Activated naive CD8-positive, alpha-beta T cell (primary cell): ENCODE measurements around the gene GLCE.
A peak's percentile ranks its signal among the peaks of the same experiment; 100 is the strongest.
"Not testable (repeated sequence)": the region's sequence is repeated elsewhere in the genome, so short reads cannot be mapped to it uniquely, and the experiment has no call there.

Experiments used
- H3K27ac Mint-ChIP-seq: one replicate; pipeline ENCODE4 v1.8.0; 2021; ENCODE audit warnings: mixed read lengths
- H3K27me3 Mint-ChIP-seq: one replicate; pipeline ENCODE4 v1.8.0; 2021; ENCODE audit warnings: mixed read lengths
- H3K36me3 Mint-ChIP-seq: one replicate; pipeline ENCODE4 v1.8.0; 2021; ENCODE audit warnings: mixed read lengths
- H3K4me1 Mint-ChIP-seq: one replicate; pipeline ENCODE4 v1.8.0; 2021; ENCODE audit warnings: low read depth, mixed read lengths
- H3K4me3 Mint-ChIP-seq: one replicate; pipeline ENCODE4 v1.8.0; 2021; ENCODE audit warnings: mild to moderate bottlenecking, mixed read lengths
- H3K9me3 Mint-ChIP-seq: one replicate; pipeline ENCODE4 v1.8.0; 2021; ENCODE audit warnings: low read depth, mixed read lengths

The GLCE gene

DNA sequence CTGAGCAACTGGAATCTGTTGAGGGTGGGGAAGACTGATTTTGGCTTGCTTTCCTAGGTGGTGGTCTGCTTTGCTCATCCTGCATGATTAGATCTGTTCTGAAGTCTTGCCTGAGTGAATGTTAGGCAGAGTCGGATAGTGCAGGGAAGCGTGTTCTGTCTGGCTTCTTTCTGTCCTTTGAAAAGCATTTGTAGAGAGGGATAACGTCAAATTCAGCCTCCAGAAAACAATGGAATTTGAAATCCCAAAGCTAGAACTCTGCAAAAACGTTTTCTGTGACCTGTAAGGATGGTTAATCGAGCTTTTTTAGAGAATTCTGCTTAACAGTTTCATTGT, 1.4 kb downstream of the GLCE start:
- Mint-ChIP-seq H3K36me3 (no peaks in the 10 kb centered on the region), H3K4me3 (peak overlapping the region; percentile 97), H3K9me3 (no peaks in the 10 kb centered on the region), H3K4me1 (peaks cover 16% of the 10 kb centered on the region), H3K27me3 (no peaks in the 10 kb centered on the region), H3K27ac (peak overlapping the region; percentile 61)

DNA sequence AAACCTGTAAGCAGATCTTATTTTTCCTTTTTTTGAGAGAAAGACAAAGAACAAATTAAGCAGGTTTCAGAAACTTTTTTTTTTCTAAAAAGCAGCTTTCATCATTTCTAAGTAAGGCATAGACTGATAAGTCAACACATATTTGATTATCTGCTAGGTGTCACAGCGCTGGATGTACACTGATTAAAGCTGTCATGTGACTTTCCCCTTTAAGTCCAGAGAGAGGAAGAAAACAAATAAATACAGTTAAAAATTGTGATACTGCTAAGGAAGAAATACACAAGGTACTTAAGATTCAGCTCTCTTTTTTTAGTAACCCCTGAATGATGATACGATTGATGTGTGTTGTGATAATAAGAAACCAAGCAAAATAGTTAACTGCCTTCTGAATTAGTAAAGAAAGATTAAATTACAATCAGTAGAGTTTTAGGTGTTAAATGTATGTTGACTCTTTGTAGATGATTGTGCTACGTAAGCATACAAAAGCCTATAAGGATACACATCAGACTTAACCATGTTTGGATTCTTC, 2.8 kb downstream of the GLCE start:
- Mint-ChIP-seq H3K9me3 (no peaks in the 10 kb centered on the region), H3K27me3 (no peaks in the 10 kb centered on the region), H3K4me3 (no peak overlapping the region), H3K4me1 (peaks cover 17% of the 10 kb centered on the region), H3K36me3 (no peaks in the 10 kb centered on the region), H3K27ac (no peak overlapping the region)

DNA sequence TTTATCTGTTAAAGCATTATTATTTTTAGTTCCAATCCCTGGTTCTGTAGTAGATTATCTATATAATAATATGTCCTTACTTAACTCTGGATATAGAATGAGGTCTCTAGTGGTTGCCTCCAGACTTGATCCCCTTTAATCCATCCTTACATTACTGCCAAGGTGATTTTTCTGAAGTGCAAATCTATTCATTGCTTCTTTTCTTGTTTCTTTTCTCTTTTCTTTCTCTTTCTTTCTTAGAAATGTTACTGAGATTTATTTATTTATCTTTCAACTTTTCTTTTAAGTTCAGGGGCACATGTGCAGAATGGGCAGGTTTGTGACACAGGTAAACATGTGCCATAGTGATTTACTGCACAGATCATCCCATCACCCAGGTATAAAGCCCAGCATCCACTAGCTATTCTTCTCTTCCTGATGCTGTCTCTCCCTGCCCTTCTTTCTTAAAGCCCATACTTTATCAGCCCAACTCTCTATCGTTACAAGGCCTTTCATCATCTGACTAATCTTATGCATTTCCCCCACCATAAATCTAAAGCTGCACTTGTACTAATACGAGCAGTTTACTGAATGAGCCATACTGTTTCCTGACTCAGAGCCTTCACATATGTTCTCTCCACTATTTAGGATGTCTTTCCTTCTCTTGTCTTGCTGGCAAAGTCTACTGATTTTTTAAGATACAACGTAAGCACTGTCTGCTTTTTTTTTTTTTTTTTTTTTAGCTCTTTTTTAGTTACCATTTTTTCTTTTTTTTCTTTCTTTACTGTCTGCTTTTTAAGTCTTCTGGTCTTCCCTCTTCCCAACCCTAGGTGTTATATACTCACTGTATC, 4.6 kb downstream of the GLCE start:
- Mint-ChIP-seq H3K9me3 (no peaks in the 10 kb centered on the region), H3K27me3 (no peaks in the 10 kb centered on the region), H3K4me3 (no peak overlapping the region), H3K36me3 (peaks cover 2% of the 10 kb centered on the region), H3K27ac (no peak overlapping the region), H3K4me1 (peaks cover 12% of the 10 kb centered on the region)

DNA sequence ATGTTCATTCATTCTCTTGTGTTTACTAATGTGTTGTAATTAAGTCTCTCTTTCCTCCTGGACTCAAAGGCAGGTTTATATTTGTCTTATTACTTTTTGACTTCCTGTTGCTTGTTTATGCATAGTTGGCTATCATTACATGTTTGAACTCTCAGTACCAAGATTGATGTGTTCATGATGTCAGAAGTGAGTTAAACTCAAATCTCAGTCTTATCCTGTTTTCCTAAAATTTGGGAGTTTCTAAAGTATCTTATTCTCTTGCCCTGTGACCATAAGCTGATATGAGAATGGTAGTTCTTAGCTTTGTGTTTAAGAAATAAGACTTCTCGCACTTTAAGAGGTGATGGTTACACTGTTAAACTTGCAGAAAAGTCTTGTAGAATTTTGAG, 5.2 kb downstream of the GLCE start:
- peaks cover 2% of the 10 kb centered on the region for H3K36me3 Mint-ChIP-seq
- H3K9me3 Mint-ChIP-seq = no peaks in the 10 kb centered on the region
- no peak overlapping the region for H3K27ac Mint-ChIP-seq
- peaks cover 12% of the 10 kb centered on the region for H3K4me1 Mint-ChIP-seq
- H3K27me3 Mint-ChIP-seq = no peaks in the 10 kb centered on the region
- no peak overlapping the region for H3K4me3 Mint-ChIP-seq

DNA sequence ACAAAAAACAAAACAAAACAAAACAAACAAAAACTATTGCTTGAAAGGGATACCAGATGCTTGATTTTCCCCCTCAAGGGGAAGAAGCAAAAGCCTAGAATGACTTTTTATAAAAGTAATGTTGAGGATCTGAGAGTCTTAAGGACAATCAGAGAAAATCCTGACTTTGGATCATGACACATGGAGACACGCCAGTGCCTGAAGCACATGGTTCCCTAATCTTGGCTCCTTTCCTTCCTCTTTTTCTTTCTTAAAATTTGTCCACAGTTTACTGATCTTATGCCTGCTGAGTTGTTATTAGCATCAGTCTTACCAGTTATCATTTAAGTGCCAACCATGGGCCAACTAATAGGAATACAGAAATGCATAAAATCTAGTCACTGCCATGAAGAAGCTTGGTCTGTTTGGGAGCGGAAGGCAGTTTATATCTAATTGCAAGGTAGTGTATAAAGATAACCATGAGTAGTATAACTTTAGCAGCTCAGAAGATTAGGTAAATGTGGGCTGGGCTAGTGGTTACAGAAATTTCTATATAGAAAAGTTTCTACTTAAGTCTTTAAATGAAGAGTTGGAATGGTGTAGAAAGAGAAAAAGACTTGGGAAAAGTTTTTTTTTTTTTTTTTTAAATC, 6.9 kb downstream of the GLCE start:
- H3K36me3 Mint-ChIP-seq = peaks cover 2% of the 10 kb centered on the region
- peak overlapping the region; percentile 34 for H3K27ac Mint-ChIP-seq
- peaks cover 5% of the 10 kb centered on the region for H3K4me1 Mint-ChIP-seq
- H3K4me3 Mint-ChIP-seq = no peak overlapping the region
- H3K9me3 Mint-ChIP-seq = no peaks in the 10 kb centered on the region
- no peaks in the 10 kb centered on the region for H3K27me3 Mint-ChIP-seq

DNA sequence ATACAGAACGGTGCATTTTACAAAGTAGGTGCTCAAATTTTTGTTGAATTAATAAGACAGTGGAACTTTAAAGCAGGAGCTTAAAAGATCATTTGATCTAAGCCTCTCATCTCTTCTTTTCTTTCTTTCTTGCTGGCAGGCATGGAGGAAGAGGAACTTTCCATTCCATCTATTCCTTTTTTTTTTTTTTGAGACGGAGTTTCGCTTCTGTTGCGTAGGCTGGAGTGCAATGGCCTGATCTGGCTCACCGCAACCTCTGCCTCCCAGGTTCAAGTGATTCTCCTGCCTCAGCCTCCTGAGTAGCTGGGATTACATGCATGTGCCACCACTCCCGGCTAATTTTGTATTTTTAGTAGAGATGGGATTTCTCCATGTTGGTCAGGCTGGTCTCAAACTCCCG, 7.9 kb downstream of the GLCE start:
- H3K4me3 Mint-ChIP-seq, H3K4me1 Mint-ChIP-seq, H3K36me3 Mint-ChIP-seq, H3K27me3 Mint-ChIP-seq, H3K27ac Mint-ChIP-seq, H3K9me3 Mint-ChIP-seq: not testable (repeated sequence)

DNA sequence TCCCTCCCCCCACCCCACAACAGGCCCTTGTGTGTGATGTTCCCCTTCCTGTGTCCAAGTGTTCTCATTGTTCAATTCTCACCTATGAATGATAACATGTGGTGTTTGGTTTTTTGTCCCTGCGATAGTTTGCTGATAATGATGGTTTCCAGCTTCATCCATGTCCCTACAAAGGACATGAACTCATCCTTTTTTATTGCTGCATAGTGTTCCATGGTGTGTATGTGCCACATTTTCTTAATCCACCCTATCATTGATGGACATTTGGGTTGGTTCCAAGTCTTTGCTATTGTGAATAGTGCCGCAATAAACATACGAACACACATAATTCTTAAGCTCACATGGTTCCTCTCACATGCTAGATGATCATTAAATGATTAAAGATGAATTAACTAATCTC, 9.1 kb downstream of the GLCE start:
- H3K36me3 Mint-ChIP-seq, H3K4me1 Mint-ChIP-seq, H3K27ac Mint-ChIP-seq, H3K9me3 Mint-ChIP-seq, H3K27me3 Mint-ChIP-seq, H3K4me3 Mint-ChIP-seq: not testable (repeated sequence)

DNA sequence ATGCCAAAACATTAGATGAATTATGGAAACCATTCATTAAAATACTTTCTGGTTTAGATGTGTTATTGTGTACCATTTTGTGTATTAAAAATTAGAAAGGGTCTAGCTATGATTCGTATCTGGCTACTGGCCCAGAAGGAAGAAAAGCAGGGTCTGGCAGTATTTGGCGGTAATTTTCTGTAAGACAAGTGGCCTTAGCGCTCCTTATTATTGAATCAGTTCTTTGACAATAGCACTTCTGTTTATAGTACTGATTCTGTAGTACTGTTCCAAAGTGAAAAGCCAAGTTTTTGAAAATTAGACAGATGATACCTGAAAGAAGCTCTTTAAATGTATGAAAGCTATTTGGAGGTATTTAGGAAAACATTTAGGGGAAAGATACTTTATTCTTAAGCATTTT, 10.2 kb downstream of the GLCE start:
- Mint-ChIP-seq H3K4me3 (no peak overlapping the region), H3K36me3 (peaks cover 2% of the 10 kb centered on the region), H3K9me3 (no peaks in the 10 kb centered on the region), H3K4me1 (peaks cover 3% of the 10 kb centered on the region), H3K27ac (no peak overlapping the region), H3K27me3 (no peaks in the 10 kb centered on the region)

DNA sequence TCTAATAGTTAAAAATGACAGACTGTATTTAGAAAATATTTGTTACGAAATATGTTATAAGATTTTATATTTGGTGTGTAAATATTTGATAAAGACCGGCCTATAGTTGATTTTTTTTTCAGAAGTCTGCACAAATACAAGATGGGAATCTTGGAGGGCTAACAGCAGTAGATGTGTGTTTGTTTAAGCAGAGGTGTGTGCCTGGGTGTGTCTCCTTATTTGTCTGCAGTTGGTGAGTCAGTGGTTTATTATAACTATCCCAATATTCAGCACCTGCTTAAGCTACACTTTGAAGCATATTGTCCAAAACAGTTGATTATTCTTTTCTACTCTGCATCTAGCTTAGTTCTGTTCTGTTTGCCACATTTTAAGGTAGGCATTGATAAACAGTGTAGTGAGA, 12.4 kb downstream of the GLCE start:
- peaks cover 2% of the 10 kb centered on the region for H3K36me3 Mint-ChIP-seq
- H3K4me1 Mint-ChIP-seq = peaks cover 1% of the 10 kb centered on the region
- H3K27me3 Mint-ChIP-seq = no peaks in the 10 kb centered on the region
- H3K27ac Mint-ChIP-seq = no peak overlapping the region
- no peaks in the 10 kb centered on the region for H3K9me3 Mint-ChIP-seq
- H3K4me3 Mint-ChIP-seq = no peak overlapping the region

DNA sequence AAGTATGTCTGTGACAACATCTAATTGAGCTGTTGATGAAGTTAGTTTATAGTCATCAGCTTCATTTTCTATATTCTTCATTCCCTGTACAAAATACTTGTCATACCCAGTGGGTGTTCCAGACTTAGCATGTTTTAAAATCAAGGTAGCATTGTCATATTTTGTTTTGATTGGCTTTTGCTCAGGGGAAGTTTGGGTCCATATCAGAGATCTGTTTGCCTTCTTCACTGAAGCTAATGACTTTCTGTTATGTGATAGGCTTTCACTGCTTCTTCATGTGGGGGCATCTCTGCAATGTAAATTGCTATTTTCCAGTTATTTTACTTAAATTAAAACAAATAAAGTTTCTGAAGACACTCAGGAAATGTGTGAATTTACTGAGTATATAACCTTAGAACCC, 15.1 kb downstream of the GLCE start:
- Mint-ChIP-seq H3K36me3 (peaks cover 2% of the 10 kb centered on the region), H3K4me1 (no peaks in the 10 kb centered on the region), H3K9me3 (no peaks in the 10 kb centered on the region), H3K27ac (no peak overlapping the region), H3K27me3 (no peaks in the 10 kb centered on the region), H3K4me3 (no peak overlapping the region)

DNA sequence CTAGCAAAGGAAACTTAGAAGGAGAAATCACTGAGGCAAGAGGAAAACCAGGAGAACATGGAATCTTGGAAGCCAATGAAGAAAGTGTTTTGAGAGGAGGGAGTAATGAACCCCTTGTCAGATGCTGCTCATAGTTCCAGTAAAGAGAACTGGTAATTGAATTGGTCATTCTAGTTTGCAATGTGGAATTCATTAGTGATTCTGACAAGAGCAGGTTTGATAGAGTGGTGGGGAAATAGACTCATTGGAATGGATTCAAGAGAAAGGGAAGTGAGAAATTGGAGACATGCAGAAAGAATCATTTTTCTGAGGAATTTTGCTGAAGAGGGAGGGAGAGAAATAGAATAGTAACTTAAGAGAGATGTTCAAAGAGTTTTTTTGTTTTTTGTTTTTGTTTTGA, 21.0 kb downstream of the GLCE start:
- no peaks in the 10 kb centered on the region for H3K27me3 Mint-ChIP-seq
- no peaks in the 10 kb centered on the region for H3K9me3 Mint-ChIP-seq
- H3K27ac Mint-ChIP-seq = no peak overlapping the region
- H3K4me1 Mint-ChIP-seq = no peaks in the 10 kb centered on the region
- no peak overlapping the region for H3K4me3 Mint-ChIP-seq
- peaks cover 4% of the 10 kb centered on the region for H3K36me3 Mint-ChIP-seq

DNA sequence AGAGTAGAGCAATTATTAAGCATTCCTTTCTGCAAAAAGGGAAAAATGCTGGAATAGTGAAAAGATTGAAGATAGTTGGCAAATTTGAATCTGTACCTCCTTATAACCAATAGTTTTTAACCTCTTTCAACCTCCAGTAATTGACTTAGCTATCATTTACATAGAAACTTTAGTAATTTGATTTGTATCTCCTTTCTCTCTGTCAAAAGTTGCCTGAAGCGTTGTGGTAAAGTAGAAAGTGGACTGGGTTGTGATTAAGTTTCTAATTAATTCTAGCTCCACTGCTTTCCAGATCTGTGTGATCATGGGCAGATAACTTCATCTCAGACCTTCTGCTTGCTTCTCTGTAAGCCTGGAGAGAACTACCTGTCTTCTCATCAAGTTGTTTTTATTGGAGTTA, 24.8 kb downstream of the GLCE start:
- Mint-ChIP-seq H3K27ac (no peak overlapping the region), H3K4me1 (no peaks in the 10 kb centered on the region), H3K36me3 (peaks cover 5% of the 10 kb centered on the region), H3K9me3 (peaks cover 5% of the 10 kb centered on the region), H3K27me3 (no peaks in the 10 kb centered on the region), H3K4me3 (no peak overlapping the region)

DNA sequence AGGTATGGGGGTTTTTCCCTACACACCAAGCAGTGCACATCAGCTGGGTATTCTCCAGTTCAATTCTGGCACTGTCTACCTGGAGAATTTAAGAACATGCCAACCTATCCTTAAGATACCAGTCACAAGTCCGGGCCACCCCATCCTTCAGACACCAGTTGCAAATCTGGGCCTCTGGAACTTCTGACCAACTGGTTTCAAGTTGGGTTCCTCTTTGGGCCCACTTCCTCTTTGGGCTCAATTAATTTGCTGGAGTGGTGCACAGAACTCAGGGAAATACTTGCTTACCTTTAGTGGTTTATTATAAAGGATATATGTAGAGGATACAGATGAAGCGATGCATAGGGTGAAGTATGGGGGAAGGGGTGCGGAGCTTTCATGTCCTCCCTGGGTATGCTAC, 25.3 kb downstream of the GLCE start:
- peaks cover 8% of the 10 kb centered on the region for H3K36me3 Mint-ChIP-seq
- no peaks in the 10 kb centered on the region for H3K27me3 Mint-ChIP-seq
- no peaks in the 10 kb centered on the region for H3K4me1 Mint-ChIP-seq
- no peak overlapping the region for H3K4me3 Mint-ChIP-seq
- H3K9me3 Mint-ChIP-seq = peaks cover 7% of the 10 kb centered on the region
- no peak overlapping the region for H3K27ac Mint-ChIP-seq

DNA sequence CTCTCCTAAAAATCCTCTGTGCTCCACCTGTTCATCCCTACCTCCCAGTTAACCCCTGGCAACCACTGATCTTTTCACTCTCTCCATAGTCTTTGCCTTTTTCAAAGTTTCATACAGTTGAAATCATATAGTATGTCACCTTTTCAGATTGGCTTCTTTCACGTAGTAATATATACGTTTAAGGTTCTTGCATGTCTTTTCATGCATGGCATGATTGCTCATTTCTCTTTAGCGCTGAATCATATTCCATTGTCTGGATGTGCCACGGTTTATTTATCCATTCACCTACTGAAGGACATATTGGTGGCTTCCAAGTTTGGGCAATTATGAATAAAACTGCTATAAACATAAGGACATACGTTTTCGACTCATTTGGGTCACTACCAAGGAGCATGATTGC, 28.7 kb downstream of the GLCE start:
- no peak overlapping the region for H3K27ac Mint-ChIP-seq

DNA sequence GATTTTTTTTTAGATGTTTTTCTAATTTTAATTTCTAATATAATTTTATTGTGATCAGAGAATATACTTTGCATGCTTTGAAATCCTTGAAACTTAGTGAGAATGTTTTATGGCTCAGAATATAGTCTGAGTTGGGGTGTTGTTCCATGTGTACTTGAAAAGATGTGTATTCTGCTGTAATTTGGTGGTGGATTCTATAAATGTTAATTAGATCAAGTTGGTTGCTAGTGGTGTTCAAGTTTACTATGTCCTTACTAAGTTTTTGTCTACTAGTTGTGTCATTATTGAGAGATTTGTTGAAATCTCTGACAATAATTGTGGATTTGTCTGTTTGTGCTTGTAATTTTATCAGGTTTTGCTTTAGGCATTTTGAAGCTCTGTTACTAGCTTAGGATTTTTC, 29.7 kb downstream of the GLCE start:
- Mint-ChIP-seq H3K9me3 (peaks cover 13% of the 10 kb centered on the region), H3K27ac (no peak overlapping the region), H3K4me3 (no peak overlapping the region), H3K27me3 (no peaks in the 10 kb centered on the region), H3K36me3 (peaks cover 13% of the 10 kb centered on the region), H3K4me1 (peaks cover 4% of the 10 kb centered on the region)

More for the DNA sequence above, 28.7 kb downstream of the GLCE start:
- Mint-ChIP-seq H3K27me3 (no peaks in the 10 kb centered on the region), H3K4me3 (no peak overlapping the region), H3K9me3 (peaks cover 13% of the 10 kb centered on the region), H3K36me3 (peaks cover 13% of the 10 kb centered on the region), H3K4me1 (no peaks in the 10 kb centered on the region)

DNA sequence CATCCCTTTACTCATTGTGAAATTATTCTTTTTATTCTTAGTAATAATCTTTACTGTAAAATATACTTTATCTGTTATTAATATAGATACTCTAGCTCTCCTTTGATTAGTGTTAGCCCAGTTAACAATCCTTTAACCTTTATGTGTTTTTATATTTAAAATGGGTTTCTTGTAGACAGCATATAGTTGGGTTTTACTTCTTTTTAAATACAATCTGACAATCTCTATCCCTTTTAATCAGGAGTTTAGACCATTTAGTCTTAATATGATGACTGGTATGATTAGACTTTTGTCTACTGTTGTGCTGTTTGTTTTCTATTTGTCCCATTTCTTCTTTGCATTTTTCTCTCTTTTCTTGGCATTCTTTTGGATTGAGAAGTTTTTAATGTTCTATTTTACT, 30.1 kb downstream of the GLCE start:
- peaks cover 13% of the 10 kb centered on the region for H3K9me3 Mint-ChIP-seq

More for the DNA sequence above, 30.1 kb downstream of the GLCE start:
- H3K4me1 Mint-ChIP-seq = peaks cover 4% of the 10 kb centered on the region
- H3K4me3 Mint-ChIP-seq = no peak overlapping the region
- peaks cover 11% of the 10 kb centered on the region for H3K36me3 Mint-ChIP-seq
- H3K27me3 Mint-ChIP-seq = no peaks in the 10 kb centered on the region
- no peak overlapping the region for H3K27ac Mint-ChIP-seq
